ENCODE data around the gene PCIF1. TPM values are rescaled to one million over a fixed set of nuclear protein-coding genes. Genes with fewer than 3 reads are reported as not detected.
A peak's percentile ranks its signal among the peaks of the same experiment; 100 is the strongest.

PCIF1 gene
- total and polyA plus RNA-seq, 2 experiments from 2014 or later: 5.3 to 24.3 TPM

- 45 to 47% methylated on average over 29 of the region's 29 CpGs for WGBS, 2 experiments (ENCODE audit: low coverage in 1 of 2, low lambda C conversion rate in 2 of 2, missing lambda C conversion rate in 2 of 2)
Observed at GRCh38 chr20:45972500-45973183, 38.2 kb downstream of the PCIF1 start.

DNA sequence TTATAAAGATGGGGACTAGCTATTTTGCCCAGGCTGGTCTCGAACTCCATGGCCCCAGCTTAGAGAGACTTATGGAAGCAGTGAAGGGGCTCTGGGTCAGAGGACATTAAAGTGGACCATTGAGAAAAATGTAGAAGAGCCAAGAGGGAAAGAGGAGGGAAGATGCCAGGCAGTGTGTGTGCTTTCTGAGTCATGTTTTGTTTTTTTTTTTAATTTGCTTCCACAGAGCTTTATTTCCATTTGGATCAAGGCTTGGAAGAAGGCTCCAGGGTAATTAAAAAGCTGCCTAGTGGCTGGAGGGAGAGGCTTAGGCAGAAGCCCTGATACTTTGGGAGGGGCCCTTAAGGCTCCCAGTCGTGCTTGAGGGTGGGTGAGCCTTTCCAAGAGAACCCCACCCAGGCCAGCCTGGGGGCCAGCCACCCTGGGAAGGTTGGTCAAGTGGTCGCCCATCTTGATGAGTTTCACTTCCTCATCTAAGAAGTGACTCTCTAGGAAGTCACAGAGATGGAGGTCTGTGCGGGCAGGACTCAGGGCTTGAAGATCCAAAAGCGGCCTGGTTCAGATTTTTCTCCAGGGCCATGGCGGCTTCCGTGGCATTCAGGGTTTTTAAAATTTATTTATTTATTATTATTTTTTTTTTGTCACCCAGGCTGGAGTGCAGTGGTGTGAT lies 40.5 kb downstream of the PCIF1 start:
- TF ChIP-seq EZH2phosphoT487 (IDR thresholded peaks at IDR 0.05; ENCODE audit: insufficient read depth, low read depth): no peak
- TF ChIP-seq EZH2 (IDR thresholded peaks at IDR 0.05; ENCODE audit: insufficient read depth, poor library complexity, severe bottlenecking): no peak
- Histone ChIP-seq H3K79me2 (ENCODE audit: insufficient read depth) (peaks cover 14% of the 10 kb centered on the region), H3K9ac (no peak overlapping the region), H2AFZ (peak overlapping the region; percentile 13; the same call in 1 of the 2 replicates), H3K9me3 (ENCODE audit: low read depth) (no peaks in the 10 kb centered on the region), H3K9me2 (ENCODE audit: insufficient read depth) (no peaks in the 10 kb centered on the region), H3K4me2 (ENCODE audit: unreplicated experiment) (no peak overlapping the region), H3K27ac (no peak overlapping the region), H4K20me1 (ENCODE audit: insufficient read depth) (no peaks in the 10 kb centered on the region), H3K36me3 (ENCODE audit: low read depth) (no peaks in the 10 kb centered on the region), H3K4me3 (no peak overlapping the region), H3K4me1 (ENCODE audit: insufficient read depth) (peaks cover 11% of the 10 kb centered on the region), H3K27me3 (replicated peaks; ENCODE audit: insufficient read depth) (0 out of 2 replicates have a peak, but pooled peaks cover 5% of the 10 kb centered on the region), H3F3A (ENCODE audit: insufficient read depth) (peaks cover 11% of the 10 kb centered on the region)
- peak; percentile 30 for DNase-seq
- WGBS, 2 experiments (ENCODE audit: low coverage in 1 of 2, low lambda C conversion rate in 2 of 2, missing lambda C conversion rate in 2 of 2): 45 to 54% methylated on average over 7 of the region's 7 CpGs
- in situ Hi-C loops (cut with MboI): no loop called here

More at GRCh38 chr20:45972500-45973183, 38.2 kb downstream of the PCIF1 start:
- Histone ChIP-seq H3F3A (ENCODE audit: insufficient read depth) (peaks cover 29% of the 10 kb centered on the region), H3K79me2 (ENCODE audit: insufficient read depth) (peaks cover 27% of the 10 kb centered on the region), H3K4me1 (ENCODE audit: insufficient read depth) (peaks cover 30% of the 10 kb centered on the region), H3K4me3 (peak overlapping the region; percentile 91), H3K4me2 (ENCODE audit: unreplicated experiment) (peak overlapping the region; percentile 97), H4K20me1 (ENCODE audit: insufficient read depth) (no peaks in the 10 kb centered on the region), H3K9ac (peak overlapping the region; percentile 98), H3K27me3 (replicated peaks; ENCODE audit: insufficient read depth) (no peaks in the 10 kb centered on the region), H3K9me3 (ENCODE audit: low read depth) (no peaks in the 10 kb centered on the region), H2AFZ (peak overlapping the region; percentile 83), H3K27ac (peak overlapping the region; percentile 99), H3K9me2 (ENCODE audit: insufficient read depth) (no peaks in the 10 kb centered on the region), H3K36me3 (ENCODE audit: low read depth) (no peaks in the 10 kb centered on the region; the same call in 1 of the 2 replicates)
- DNase-seq: peak; percentile 98
- TF ChIP-seq EZH2 (IDR thresholded peaks at IDR 0.05; ENCODE audit: insufficient read depth, poor library complexity, severe bottlenecking) (no peak), EZH2phosphoT487 (IDR thresholded peaks at IDR 0.05; ENCODE audit: insufficient read depth, low read depth) (no peak)
- in situ Hi-C loops (cut with MboI): no loop called here

DNA sequence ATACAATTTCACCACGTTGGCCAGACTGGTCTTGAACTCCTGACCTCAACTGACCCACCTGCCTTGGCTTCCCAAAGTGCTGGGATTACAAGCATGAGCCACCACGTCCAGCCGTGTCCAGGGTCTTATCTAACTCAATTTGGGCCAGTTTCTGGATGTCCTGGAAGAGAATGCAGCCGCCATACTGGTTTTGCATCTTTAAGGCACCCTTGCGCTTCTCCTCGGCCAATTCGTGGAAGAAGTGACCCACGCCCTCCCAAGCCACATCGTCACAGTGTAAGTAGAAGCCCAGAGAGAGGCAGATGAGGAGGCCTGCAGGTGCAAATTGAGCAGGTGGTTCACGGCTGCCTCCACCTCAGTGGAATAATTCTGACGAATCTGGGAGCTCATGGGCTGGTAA lies 41.2 kb downstream of the PCIF1 start:
- Histone ChIP-seq H3K9me3 (ENCODE audit: low read depth) (no peaks in the 10 kb centered on the region), H3K27ac (no peak overlapping the region), H3K27me3 (replicated peaks; ENCODE audit: insufficient read depth) (0 out of 2 replicates have a peak, but pooled peaks cover 5% of the 10 kb centered on the region), H3K36me3 (ENCODE audit: low read depth) (no peaks in the 10 kb centered on the region), H3K4me1 (ENCODE audit: insufficient read depth) (peaks cover 4% of the 10 kb centered on the region; the same call in 1 of the 2 replicates), H3K9me2 (ENCODE audit: insufficient read depth) (no peaks in the 10 kb centered on the region), H3K4me3 (no peak overlapping the region), H2AFZ (no peak overlapping the region), H3K79me2 (ENCODE audit: insufficient read depth) (peaks cover 8% of the 10 kb centered on the region), H3K9ac (no peak overlapping the region), H3K4me2 (ENCODE audit: unreplicated experiment) (no peak overlapping the region), H3F3A (ENCODE audit: insufficient read depth) (peaks cover 4% of the 10 kb centered on the region; the same call in 1 of the 2 replicates), H4K20me1 (ENCODE audit: insufficient read depth) (no peaks in the 10 kb centered on the region)
- in situ Hi-C loops (cut with MboI): no loop called here
- no peak for DNase-seq
- no peak for TF ChIP-seq EZH2 (IDR thresholded peaks at IDR 0.05; ENCODE audit: insufficient read depth, poor library complexity, severe bottlenecking)
- no peak for TF ChIP-seq EZH2phosphoT487 (IDR thresholded peaks at IDR 0.05; ENCODE audit: insufficient read depth, low read depth)
- WGBS, 2 experiments (ENCODE audit: low coverage in 1 of 2, low lambda C conversion rate in 2 of 2, missing lambda C conversion rate in 2 of 2): 70 to 74% methylated on average over 11 of the region's 11 CpGs

- no peaks in the 10 kb centered on the region for H3K36me3 ChIP-seq (ENCODE audit: low read depth)
- H3K9me2 ChIP-seq (ENCODE audit: insufficient read depth): no peaks in the 10 kb centered on the region
- H3K9me3 ChIP-seq (ENCODE audit: low read depth): no peaks in the 10 kb centered on the region
- 52 to 53% methylated on average over 6 of the region's 6 CpGs for WGBS, 2 experiments (ENCODE audit: low coverage in 1 of 2, low lambda C conversion rate in 2 of 2, missing lambda C conversion rate in 2 of 2)
- in situ Hi-C loops (cut with MboI): no loop called here
- H3K4me1 ChIP-seq (ENCODE audit: insufficient read depth): peaks cover 4% of the 10 kb centered on the region; the same call in 1 of the 2 replicates
- peaks cover 4% of the 10 kb centered on the region for H3K79me2 ChIP-seq (ENCODE audit: insufficient read depth)
- H3K9ac ChIP-seq: no peak overlapping the region
- DNase-seq: no peak
- H3K4me3 ChIP-seq: no peak overlapping the region
- H3K27me3 ChIP-seq (replicated peaks; ENCODE audit: insufficient read depth): 0 out of 2 replicates have a peak, but pooled peaks cover 5% of the 10 kb centered on the region
- no peak overlapping the region for H3K4me2 ChIP-seq (ENCODE audit: unreplicated experiment)
- H2AFZ ChIP-seq: no peak overlapping the region
- peaks cover under 1% of the 10 kb centered on the region; the same call in 1 of the 2 replicates for H3F3A ChIP-seq (ENCODE audit: insufficient read depth)
- no peaks in the 10 kb centered on the region for H4K20me1 ChIP-seq (ENCODE audit: insufficient read depth)
- no peak for TF ChIP-seq EZH2phosphoT487 (IDR thresholded peaks at IDR 0.05; ENCODE audit: insufficient read depth, low read depth)
- no peak for TF ChIP-seq EZH2 (IDR thresholded peaks at IDR 0.05; ENCODE audit: insufficient read depth, poor library complexity, severe bottlenecking)
- H3K27ac ChIP-seq: no peak overlapping the region
Observed at GRCh38 chr20:45976086-45976485, 41.6 kb downstream of the PCIF1 start.

Measured in GM23248 (cell line).